ENCODE data around the gene MAU2. TPM values are rescaled to one million over a fixed set of nuclear protein-coding genes. Genes with fewer than 3 reads are reported as not detected.

MAU2 gene
- total and polyA plus RNA-seq, 2 of the 8 experiments (the other 6 are each of a cell fraction or from before 2014, with no cell fraction given), result 32.0 to 40.8 TPM

DNA sequence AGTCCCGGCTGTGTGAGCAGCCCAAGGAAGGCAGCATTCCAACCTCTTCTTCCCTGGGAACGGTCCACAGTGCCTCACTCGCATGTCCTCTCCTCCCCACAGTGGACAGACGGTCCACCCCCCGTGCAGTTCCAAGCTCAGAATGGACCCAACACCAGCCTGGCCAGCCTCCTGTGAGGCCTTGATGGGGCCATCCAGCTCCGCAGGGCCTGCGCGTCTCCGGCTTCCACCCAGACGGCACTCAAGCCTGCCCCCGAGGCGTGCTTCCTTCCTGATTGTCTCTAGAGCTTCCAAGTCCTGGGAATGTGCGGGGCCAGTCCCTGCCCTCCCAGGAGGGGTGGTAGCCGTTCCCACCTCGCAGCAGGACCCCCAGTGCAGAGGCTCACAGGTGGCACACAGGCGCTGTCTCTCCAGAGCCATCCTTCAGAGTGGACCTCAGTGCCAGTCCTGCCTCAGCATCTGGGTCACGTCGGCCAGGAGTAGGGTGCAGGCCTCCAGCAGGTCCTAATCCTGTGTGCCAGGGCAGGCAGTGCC lies 35.0 kb downstream of the MAU2 start:
- FAIRE-seq (no peak), DNase-seq (ENCODE audit: low read depth in 1 of 2, low spot score in 2 of 2) (no peak)
- no peaks in the 10 kb centered on the region for H3K9me3 ChIP-seq (ENCODE audit: insufficient read depth in 2 of 2, low read depth in 1 of 2, low read length in 1 of 2)
- no peak overlapping the region for H2BK15ac ChIP-seq (ENCODE audit: low read length)
- H4K20me1 ChIP-seq (replicated peaks in 1 of 2; ENCODE audit: control insufficient read depth in 1 of 2, insufficient read depth in 2 of 2, low read length in 2 of 2), result peaks cover 3 to 5% of the 10 kb centered on the region in 2 experiments
- no peaks in the 10 kb centered on the region for H3K79me2 ChIP-seq (ENCODE audit: control insufficient read depth in 1 of 2, insufficient read depth in 2 of 2, low read length in 2 of 2)
- no peaks in the 10 kb centered on the region for H3K23me2 ChIP-seq (ENCODE audit: low read depth, low read length)
- no peak overlapping the region for H3K18ac ChIP-seq (ENCODE audit: extremely low read depth, low read length)
- peaks cover 14 to 44% (median 26%) of the 10 kb centered on the region in 4 experiments for H3K36me3 ChIP-seq (ENCODE audit: control insufficient read depth in 2 of 4, insufficient read depth in 4 of 4, low read length in 3 of 4)
- no peak overlapping the region for H3K9ac ChIP-seq (replicated peaks in 1 of 4; ENCODE audit: extremely low read depth in 1 of 4, low read depth in 3 of 4, low read length in 3 of 4)
- no peak overlapping the region for H3K4me2 ChIP-seq (ENCODE audit: insufficient read depth in 1 of 2, low read depth in 2 of 2, low read length in 2 of 2)
- H3K4me3 ChIP-seq (ENCODE audit: extremely low read depth in 1 of 4, insufficient read depth in 2 of 4, low read depth in 3 of 4, low read length in 4 of 4), result no peak overlapping the region
- 93% methylated on average over 18 of the region's 18 CpGs; no CpG with 5 or more reads in 1 of the 2 experiments for WGBS, 2 experiments (ENCODE audit: extremely low coverage in 1 of 2, insufficient coverage in 1 of 2, insufficient read length in 1 of 2, insufficient replicate concordance in 2 of 2, low coverage in 1 of 2, low lambda C conversion rate in 2 of 2, missing lambda C conversion rate in 1 of 2)
- H3K27ac ChIP-seq (ENCODE audit: low read depth, low read length), result no peak overlapping the region; the same call in 1 of the 2 replicates
- no peak overlapping the region for H2AFZ ChIP-seq (ENCODE audit: low read length)
- no peak overlapping the region for H4K8ac ChIP-seq (ENCODE audit: extremely low read depth, insufficient read depth, low read length)
- no peak for TF ChIP-seq TEAD4 (IDR thresholded peaks at IDR 0.05; ENCODE audit: low read depth, low read length)
- TF ChIP-seq, protein P1, sequence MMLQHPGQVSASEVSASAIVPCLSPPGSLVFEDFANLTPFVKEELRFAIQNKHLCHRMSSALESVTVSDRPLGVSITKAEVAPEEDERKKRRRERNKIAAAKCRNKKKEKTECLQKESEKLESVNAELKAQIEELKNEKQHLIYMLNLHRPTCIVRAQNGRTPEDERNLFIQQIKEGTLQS (IDR thresholded peaks at IDR 0.05; ENCODE audit: insufficient read depth, low read depth, low read length), result no peak
- H3K14ac ChIP-seq (ENCODE audit: insufficient read length), result no peak overlapping the region
- no peak overlapping the region for H2BK12ac ChIP-seq (ENCODE audit: low read depth, low read length)
- H3K4me1 ChIP-seq (replicated peaks in 1 of 4; ENCODE audit: control insufficient read depth in 3 of 4, insufficient read depth in 4 of 4, low read length in 3 of 4), result no peaks in the 10 kb centered on the region
- no peak overlapping the region for H2BK120ac ChIP-seq (replicated peaks; ENCODE audit: low read depth, low read length)
- H4K5ac ChIP-seq (ENCODE audit: insufficient read length, low read depth, low read length), result no peak overlapping the region
- no peaks in the 10 kb centered on the region for H3K27me3 ChIP-seq (replicated peaks in 1 of 4; ENCODE audit: control insufficient read depth in 3 of 4, extremely low read depth in 1 of 4, insufficient read depth in 3 of 4, low read length in 3 of 4)
- no peaks in the 10 kb centered on the region for H3K79me1 ChIP-seq (ENCODE audit: low read depth, low read length)
- no peak overlapping the region for H2BK5ac ChIP-seq (ENCODE audit: low read depth, low read length)
- H3K56ac ChIP-seq (replicated peaks; ENCODE audit: insufficient read length, low read depth, low read length), result no peak overlapping the region
- ChIA-PET POLR2A (ENCODE audit: partially characterized antibody) (interaction anchor here (0.5 to 0.6 kb wide), 2 partner anchors 21 to 344 kb away, joined by 3 read pairs; no protein-coding TSS in a partner anchor), CTCF (ENCODE audit: partially characterized antibody) (interaction anchor here (1.1 to 5.1 kb wide), 3 partner anchors 11 to 134 kb away, joined by 3 to 24 read pairs (median 4); no protein-coding TSS in a partner anchor)
- no peak overlapping the region for H3K4ac ChIP-seq (replicated peaks; ENCODE audit: insufficient read length, low read depth, low read length)
- no peak overlapping the region for H3K23ac ChIP-seq (ENCODE audit: insufficient read length)
- no peak overlapping the region for H2AK5ac ChIP-seq (ENCODE audit: low read depth, low read length)
- H2BK20ac ChIP-seq (ENCODE audit: low read length), result no peak overlapping the region
- no peak overlapping the region for H4K91ac ChIP-seq (replicated peaks; ENCODE audit: insufficient read length, low read length)
